Medulla oblongata (tissue), 1 donor: ENCODE results near the gene UCN.
"Not testable (repeated sequence)": the region's sequence is repeated elsewhere in the genome, so short reads cannot be mapped to it uniquely, and the experiment has no call there.

Experiments
- DNase-seq: peaks from one replicate; pipeline ENCODE4 v3.0.0-alpha.2; 2015; ENCODE audit errors: extremely low spot score

Gene UCN

GRCh38 chr2:27314709-27315108, 6.5 kb upstream of the UCN start:
- no peak for DNase-seq

- no peak for DNase-seq
Measured at GRCh38 chr2:27313882-27314645, 5.8 kb upstream of the UCN start.

GRCh38 chr2:27312152-27312551, 3.9 kb upstream of the UCN start:
- DNase-seq, result no peak

- no peak for DNase-seq
Measured at GRCh38 chr2:27309651-27310050, 1.4 kb upstream of the UCN start.

GRCh38 chr2:27307545-27308358, 493 bp downstream of the UCN start:
- no peak for DNase-seq

- no peak for DNase-seq
Measured at GRCh38 chr2:27307287-27307544, 1.0 kb downstream of the UCN start.

GRCh38 chr2:27306573-27307286, 1.5 kb downstream of the UCN start:
- no peak for DNase-seq

- no peak for DNase-seq
Measured at GRCh38 chr2:27306136-27306535, 2.1 kb downstream of the UCN start.

- DNase-seq, result no peak
Measured at GRCh38 chr2:27305516-27305915, 2.7 kb downstream of the UCN start.

- DNase-seq, result no peak
Measured at GRCh38 chr2:27304488-27305240, 3.6 kb downstream of the UCN start.

- DNase-seq, result peak; percentile 60
Measured at GRCh38 chr2:27303093-27304025, 4.9 kb downstream of the UCN start.

GRCh38 chr2:27300606-27301005, 7.6 kb downstream of the UCN start:
- DNase-seq, result not testable (repeated sequence)

- no peak for DNase-seq
Measured at GRCh38 chr2:27298391-27299080, 9.7 kb downstream of the UCN start.

- DNase-seq, result no peak
Measured at GRCh38 chr2:27297195-27297594, 11.1 kb downstream of the UCN start.

- no peak for DNase-seq
Measured at GRCh38 chr2:27296481-27296880, 11.8 kb downstream of the UCN start.

GRCh38 chr2:27294928-27295327, 13.3 kb downstream of the UCN start:
- DNase-seq, result no peak

- no peak for DNase-seq
Measured at GRCh38 chr2:27291865-27292264, 16.4 kb downstream of the UCN start.

GRCh38 chr2:27290549-27290948, 17.7 kb downstream of the UCN start:
- DNase-seq, result no peak

GRCh38 chr2:27288610-27289009, 19.6 kb downstream of the UCN start:
- DNase-seq, result no peak

GRCh38 chr2:27285481-27285880, 22.8 kb downstream of the UCN start:
- DNase-seq, result no peak
